Measurements from ENCODE around the gene WTAP.
"Not testable (repeated sequence)": the region's sequence is repeated elsewhere in the genome, so short reads cannot be mapped to it uniquely, and the experiment has no call there.

Gene WTAP

GRCh38 chr6:159693894-159694545 is 33.3 kb upstream of the WTAP start:
- DNase-seq: no peak

DNA sequence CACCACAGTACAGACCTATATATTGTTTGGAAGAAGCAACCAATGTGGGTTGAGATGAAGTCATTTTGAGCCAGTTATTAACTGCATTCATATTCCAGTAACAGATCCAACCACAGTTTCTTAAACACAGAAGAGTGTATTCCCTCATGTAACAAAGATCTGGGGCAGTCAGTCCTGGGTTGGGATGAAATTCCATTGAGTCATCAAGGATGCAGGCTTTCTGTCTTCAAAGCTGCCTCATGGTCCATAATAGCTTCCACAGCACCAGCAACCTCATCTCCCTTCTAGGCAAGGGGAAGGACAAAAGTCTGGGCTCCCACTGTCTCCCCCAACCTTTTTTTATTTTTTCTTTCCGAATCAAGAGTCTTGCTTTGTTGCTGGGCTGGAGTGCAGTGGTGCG is 31.3 kb upstream of the WTAP start:
- DNase-seq: no peak

GRCh38 chr6:159700970-159701369 is 26.3 kb upstream of the WTAP start:
- DNase-seq: no peak

DNA sequence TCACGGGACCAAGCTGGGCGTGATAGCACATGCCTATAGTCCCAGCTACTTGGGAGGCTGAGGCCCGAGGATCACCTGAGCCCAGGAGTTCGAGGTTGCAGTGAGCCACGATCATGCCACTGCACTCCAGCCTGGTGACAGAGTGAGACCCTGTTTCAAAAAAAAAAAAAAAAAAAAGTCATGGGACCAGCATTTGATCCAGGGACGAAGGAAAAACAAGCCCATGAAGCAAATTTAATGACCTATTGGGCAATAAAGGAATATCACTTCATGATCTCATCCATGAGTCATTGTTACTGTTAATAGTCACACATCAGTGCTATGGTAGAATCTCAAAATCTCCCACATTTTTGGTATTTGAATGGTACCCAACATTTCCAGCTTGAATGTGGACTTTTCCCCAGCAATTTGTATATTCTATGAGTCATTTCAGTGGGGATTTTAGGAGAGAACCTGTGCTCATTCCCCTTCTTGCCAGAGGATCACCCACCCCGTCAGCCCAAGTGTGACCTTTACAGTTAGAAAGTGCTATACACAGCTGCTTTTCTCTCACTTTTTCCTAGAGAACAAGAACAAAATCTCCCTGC is 25.8 kb upstream of the WTAP start:
- DNase-seq: no peak

DNA sequence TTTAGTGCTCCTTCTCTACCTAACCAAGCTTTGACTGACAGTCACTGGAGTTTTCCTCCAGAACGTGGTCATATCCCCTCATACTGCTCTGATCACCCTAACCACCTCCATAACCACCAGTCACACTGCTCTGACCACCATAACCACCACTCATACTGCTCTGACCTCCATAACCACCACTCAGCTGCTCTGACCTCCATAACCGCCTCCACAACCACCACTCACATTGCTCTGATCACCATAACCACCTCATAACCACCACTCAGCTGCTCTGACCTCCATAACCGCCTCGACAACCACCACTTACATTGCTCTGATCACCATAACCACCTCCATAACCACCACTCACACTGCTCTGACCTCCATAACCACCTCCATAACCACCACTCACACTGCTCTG is 16.7 kb upstream of the WTAP start:
- not testable (repeated sequence) for DNase-seq

GRCh38 chr6:159712389-159712788 is 14.9 kb upstream of the WTAP start:
- not testable (repeated sequence) for DNase-seq

DNA sequence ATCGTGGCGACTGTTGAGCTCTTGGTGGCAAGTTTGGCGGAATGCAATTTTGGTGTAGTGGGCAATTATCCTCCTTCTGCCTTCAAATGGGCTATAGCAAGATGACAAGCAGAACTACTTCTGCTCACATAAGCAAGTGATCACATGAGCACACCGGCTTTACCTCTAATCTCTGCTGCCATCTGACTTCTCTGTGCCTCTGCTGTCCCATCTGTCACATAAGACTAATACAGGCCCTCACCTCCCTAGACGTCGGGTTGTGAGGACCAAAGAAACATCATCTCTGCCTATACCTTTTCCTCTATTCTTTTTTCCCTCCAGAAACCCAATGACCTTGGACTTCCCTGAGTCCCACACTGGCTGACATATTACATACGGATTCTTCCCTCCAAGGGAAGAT is 13.3 kb upstream of the WTAP start:
- DNase-seq: no peak

DNA sequence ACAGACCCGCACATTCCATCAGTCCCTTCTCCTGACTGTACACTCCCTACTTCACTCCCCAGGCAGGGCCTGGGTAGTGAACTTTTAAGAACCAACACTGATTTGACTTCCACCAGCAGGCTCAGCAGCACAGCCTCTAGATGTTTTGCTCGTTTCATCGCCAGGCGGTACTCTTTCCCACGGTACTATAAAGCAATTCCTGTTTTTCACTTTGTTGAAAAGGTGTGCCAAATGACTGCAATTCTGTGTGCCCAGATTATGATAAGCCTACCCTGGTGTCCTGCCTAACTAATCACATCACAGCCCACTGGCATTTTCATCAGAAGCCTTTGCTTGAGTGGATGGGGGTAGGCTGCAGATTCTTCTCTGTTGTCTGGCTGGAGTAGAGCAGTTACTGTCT is 12.9 kb upstream of the WTAP start:
- DNase-seq: no peak

GRCh38 chr6:159715166-159715565 is 12.1 kb upstream of the WTAP start:
- DNase-seq: no peak

DNA sequence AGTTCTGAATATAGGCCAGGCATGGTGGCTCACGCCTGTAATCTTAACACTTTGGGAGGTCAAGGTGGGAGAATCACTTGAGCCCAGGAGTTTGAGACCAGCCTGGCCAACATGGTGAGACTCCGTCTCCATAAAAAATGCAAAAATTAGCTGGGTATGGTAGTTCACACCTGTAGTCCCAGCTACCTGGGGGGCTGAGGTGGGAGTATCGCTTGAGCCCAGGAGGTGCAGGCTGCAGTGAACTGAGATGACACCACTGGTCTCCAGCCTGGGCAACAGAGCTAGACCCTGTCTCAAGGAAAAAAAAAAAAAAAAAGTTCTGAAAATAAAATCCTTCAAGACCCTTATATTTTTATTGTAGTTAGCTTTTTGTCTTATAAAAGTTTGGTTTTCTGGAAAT is 11.7 kb upstream of the WTAP start:
- DNase-seq: no peak

DNA sequence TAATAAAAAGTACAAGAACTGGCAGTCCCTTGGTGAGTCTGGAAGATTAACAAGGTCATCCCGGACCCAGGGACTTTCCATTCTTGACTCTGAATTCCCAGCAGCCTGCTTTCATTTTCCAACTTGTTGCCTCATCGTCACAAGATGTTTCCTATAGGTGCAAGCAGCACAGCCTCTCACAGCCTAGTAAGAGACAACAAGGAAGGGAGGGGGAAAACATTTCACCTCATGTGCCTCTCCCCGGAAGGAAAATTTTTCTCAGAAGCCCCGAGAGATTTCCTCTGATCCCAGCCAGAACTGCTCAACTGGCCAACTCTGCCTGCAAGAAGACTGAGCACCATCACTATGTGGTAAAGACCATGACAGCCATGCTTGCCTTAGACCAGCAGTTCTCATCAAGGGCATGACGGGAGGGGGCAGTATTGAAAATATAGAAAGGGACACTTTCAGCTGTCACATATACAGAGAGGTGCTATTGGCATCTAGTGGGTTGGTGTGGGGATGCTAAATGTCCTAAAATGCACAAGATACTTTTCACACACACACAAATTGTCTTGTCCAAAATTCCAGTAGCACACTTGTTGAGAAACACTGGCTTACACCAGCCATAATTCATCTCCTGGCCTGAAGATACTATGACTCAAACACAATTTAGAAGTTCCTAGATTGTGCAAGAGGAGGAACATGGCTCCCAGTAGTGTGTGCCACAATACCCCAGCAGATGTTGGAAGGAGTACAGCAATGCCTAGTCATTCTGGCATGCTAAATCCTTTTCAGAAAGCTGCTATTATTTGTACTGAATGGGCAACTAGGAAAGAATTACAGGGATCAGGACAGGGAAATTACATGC is 10.8 kb upstream of the WTAP start:
- peak in 1 of 2 donors; percentile 56 for DNase-seq

GRCh38 chr6:159718634-159719033 is 8.7 kb upstream of the WTAP start:
- DNase-seq: no peak

DNA sequence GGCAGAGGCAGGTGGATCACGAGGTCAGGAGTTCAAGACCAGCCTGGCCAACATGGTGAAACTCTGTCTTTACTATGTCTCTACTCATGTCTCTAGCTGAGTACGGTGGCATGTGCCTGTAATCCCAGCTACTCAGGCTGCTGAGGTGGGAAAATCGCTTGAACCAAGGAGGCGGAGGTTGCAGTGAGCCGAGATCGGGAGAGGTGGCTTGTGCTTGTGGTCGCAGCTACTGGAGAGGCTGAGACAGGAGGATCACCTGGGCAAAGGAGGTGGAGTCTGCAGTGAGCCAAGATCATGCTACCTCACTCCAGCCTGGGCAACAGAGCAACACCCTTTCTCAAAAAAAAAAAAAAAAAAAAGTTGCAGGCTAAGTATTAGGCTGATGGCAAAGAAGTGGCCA is 8.0 kb upstream of the WTAP start:
- no peak for DNase-seq

DNA sequence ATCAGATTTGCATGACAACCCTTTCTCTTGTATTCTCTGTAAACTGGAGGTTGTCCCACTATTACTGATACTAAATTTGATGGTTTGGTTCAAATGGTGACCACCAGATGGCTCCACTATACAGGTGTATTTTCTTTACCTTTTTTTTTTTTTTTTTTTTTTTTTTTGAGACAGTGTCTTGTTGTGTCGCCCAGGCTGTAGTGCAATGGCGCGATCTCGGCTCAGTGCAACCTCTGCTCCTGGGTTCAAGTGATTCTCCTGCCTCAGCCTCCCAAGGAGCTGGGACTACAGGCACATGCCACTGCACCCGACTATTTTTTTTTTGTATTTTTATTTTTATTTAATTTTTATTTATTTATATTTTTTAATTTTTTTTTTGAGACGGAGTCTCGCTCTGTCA is 6.6 kb upstream of the WTAP start:
- DNase-seq: no peak

DNA sequence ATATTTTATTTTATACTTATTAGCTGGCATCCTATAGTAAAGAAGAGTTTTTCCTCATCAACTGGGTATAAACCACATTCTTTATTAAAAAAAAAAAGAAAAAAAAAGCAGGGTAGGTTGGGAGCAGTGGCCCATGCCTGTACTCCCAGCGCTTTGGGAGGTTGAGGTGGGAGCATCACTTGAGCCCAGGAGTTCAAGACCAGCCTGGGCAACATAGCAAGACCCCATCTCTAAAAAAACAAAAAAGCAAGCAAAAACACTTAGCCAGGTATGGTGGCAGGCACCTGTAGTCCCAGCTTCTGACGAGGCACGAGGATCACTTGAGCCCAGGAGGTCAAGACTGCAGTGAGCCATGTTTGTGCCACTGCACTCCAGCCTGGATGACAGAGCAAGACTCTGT is 5.3 kb upstream of the WTAP start:
- not testable (repeated sequence) for DNase-seq

DNA sequence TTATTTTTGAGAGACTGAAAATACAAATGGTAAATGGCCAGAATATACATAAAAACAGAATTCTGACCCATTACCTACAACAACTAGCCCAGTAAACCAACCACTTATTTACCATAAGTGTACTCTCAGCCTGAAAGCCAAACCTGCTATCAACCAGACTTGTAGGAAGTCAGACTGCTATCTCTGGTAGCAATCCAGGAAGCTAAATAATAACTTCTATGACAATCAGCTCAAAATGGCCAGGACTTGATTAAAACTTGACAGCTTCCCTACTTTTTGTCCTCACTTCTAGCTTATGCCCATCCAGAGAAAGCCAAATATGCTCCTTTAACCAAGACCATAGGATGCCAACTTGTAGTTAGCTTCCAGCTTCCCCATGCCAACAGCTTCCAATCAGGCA is 4.7 kb upstream of the WTAP start:
- DNase-seq: no peak

DNA sequence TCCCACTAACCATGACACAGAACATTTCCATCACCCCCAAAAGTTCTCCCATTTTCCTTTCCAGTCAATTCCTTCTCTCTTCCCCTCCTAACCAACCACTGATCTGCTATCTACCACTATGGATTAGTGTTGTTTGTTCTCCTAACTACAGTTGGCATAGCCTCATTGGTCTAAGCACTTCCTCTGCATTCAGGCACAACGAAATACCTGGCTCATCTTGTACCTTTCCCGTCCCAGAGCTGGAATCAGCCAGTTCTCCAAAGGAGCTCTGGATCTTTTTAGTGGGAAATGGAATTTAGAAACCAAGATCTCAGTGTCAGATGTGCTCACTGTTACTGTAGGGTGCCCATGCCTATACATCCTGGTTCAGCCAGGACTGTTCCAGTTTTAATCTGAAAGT is 4.0 kb upstream of the WTAP start:
- DNase-seq: no peak

DNA sequence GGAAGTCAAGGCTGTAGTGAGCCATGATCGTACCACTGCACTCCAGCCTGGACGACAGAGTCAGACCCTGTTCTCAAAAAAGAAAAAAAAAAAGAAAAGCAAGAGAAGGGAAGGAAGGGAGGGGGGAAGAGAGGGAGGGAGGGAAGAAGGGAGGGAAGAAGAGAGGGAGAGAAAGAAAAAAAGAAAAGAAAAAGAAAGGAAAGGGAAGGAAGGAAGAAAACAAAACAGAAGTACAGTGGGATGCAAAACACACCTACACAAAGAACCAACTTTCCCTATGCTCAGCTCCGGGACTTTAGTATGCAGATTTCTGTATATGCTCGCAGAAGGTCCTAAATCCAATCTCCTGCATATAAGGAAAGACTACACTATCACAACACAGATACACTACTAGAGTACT is 2.5 kb upstream of the WTAP start:
- no peak for DNase-seq

DNA sequence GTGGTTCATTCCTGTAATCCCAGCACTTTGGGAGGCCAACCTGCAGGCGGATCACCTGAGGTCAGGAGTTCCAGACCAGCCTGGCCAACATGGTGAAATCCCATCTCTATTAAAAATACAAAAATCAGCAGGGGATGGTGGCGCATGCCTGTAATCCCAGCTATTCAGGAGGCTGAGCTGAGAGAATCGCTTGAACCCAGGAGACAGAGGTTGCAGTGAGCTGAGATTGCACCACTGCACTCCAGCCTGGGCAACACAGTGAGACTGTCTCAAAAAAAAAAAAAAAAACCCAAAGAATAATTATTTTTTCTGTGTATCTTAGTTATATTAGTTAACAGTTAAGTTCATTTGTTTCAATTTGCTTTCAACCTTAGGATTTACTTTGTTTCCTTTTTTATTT is 2.1 kb upstream of the WTAP start:
- not testable (repeated sequence) for DNase-seq

DNA sequence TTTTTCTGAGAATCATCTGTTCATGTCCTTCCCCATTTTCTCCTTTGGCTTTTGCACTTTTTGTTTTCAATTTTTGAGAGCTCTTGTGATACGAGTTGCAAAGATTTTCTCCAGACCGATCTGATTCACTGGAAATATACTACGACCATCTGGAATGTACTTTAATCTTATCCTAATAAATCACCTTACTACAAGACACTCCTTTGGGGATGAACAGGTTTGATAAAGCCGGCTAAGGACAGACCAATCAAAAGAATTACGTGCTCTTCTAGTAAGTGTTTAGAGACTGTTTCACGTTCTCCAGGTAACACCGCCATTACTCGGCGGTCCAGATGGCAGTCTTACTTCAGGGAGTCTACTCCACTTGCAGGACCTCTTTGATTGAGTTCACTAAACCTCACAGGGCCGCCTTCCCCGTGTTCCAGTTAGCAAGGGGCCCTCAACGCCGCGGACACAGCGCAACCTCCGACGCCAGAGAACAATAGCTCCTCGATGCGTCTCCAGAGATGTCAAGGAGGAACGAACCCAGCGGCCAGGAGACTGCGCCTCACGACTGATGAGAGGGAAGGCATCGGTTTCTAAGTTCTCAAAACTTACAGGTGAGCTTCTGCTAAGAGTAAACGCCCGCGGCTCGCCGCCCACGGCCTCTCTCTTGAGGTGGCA is 920 bp upstream of the WTAP start:
- no peak for DNase-seq

GRCh38 chr6:159727717-159728445 is 575 bp downstream of the WTAP start:
- DNase-seq: peak in 1 of 2 donors; percentile 24

DNA sequence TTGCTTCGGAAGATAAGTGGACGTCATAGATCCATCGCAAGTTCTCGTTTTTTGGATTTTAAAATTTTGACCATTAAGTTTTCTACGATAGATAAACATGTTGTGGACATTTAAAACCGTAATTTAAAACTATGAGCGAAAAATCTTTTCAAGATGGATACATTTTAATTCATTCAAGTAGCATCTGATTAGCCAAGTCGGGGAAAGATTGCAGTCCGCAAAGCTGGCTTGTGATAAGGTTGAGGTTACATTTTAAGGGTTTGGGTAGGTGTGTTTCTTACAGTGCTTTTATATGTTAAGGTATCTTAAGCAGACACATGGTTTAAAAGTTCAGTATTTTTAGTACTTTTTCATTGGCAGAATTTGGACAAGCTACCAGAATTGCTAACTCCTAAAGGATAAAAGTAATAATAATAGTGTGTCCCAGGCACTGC is 1.2 kb downstream of the WTAP start:
- no peak for DNase-seq
